ENCODE results near the gene MPHOSPH6.
"Not testable (repeated sequence)": the region's sequence is repeated elsewhere in the genome, so short reads cannot be mapped to it uniquely, and the experiment has no call there.

The MPHOSPH6 gene

GRCh38 chr16:82118749-82119148, 51.3 kb downstream of the MPHOSPH6 start:
- no peak for DNase-seq (ENCODE audit: low spot score)

GRCh38 chr16:82116535-82116934, 53.5 kb downstream of the MPHOSPH6 start:
- DNase-seq (ENCODE audit: low spot score), result no peak

DNA sequence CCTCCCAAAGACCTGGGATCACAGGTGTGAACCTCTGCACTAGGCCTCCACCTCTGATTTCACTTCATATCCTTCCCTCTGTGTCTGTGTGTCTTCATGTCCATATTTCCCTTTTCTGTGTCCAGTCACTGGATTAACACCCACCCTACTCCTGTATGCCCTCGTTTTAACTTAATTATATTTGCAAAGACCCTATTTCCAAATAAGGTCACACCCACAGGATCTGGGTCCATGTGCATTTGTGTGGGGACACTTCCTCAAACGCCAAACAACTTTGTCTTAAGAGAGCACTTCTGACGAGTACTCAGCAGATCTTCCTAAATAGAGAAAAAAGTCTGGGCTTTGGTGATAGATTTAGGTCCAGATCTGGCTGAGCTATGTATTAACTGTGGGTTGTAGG, 56.3 kb downstream of the MPHOSPH6 start:
- DNase-seq (ENCODE audit: low spot score), result no peak

DNA sequence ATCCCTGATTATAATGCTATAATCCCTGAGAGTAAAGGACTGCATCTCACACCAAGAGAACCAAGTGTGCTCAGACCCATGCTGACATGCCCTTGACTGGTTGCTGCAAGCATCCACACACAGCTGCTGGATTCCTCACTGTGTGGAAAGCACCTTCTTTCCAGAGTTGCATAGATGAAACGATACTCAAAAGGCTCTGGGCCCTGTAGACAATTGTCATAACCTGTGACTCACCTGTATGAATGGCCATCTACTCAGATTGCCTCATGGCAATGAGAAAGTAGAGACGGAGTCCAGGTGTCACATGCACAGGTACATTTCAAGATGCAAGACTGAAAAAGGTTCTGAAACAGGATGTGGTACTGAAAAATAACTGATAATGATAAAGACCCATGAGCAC, 58.1 kb downstream of the MPHOSPH6 start:
- no peak for DNase-seq (ENCODE audit: low spot score)

- not testable (repeated sequence) for DNase-seq (ENCODE audit: low spot score)
These were observed 60.8 kb downstream of the MPHOSPH6 start for GRCh38 chr16:82109266-82109665.

- no peak for DNase-seq (ENCODE audit: low spot score)
These were observed 61.2 kb downstream of the MPHOSPH6 start for GRCh38 chr16:82108774-82109173.

DNA sequence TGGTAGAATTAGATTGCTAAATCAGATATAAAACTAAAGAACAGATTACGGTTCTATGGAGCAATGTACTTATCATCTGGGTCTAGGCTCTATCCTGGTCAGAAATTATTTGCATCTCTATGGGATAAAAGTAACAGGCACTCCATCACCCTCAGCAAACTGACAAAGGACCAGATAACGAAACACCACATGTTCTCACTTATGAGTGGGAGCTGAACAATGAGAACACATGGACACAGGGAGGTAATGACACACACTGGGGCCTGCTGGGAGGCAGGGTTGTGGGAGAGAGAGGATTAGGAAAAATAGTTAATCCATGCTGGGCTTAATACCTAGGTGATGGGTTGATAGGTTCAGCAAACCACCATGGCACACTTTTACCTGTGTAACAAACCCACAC, 61.9 kb downstream of the MPHOSPH6 start:
- no peak for DNase-seq (ENCODE audit: low spot score)

- no peak for DNase-seq (ENCODE audit: low spot score)
These were observed 64.9 kb downstream of the MPHOSPH6 start for GRCh38 chr16:82105107-82105506.
